GM21423 (cell line): Measurements from ENCODE around the gene GPR132.
"Not testable (repeated sequence)": the region's sequence is repeated elsewhere in the genome, so short reads cannot be mapped to it uniquely, and the experiment has no call there.

Experiments used
- ATAC-seq: cut with Tn5 transposase; IDR thresholded peaks from one replicate; pipeline ENCODE4 v1.9.1; 2021; ENCODE audit warnings: mild to moderate bottlenecking, moderate library complexity; ENCODE audit not compliant: unreplicated experiment

GPR132 gene

DNA sequence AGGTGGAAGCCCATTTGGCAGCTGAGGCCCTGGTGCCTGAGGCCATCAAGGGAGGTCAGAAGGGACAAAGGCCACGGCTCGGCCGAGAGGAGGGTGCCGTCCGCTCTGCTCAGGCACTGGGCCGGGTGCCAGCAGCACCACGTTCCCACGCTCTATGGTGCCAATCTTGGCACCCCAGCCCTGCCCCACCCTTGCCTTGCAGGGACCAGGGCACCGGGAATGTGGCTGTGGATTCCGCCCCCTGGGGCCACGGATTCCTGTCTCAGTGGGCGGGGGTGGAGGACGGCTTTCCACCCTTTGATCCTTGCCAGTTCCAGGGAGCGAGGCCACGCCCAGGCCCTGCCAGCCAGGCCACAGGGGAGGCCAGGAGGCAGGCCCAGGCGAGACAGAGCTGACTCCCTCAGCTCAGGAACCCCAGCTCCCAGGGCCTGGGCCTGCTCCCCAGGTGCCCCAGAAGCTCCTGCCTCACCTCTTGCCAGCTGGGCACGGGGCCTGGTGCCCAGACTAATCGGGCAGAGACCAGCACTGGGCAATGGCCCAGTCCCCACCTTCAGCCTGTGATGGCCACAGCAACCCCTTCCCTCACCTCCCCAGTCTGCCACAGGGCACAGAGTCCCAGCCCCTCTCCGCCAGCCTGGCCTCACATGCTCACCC, 26.4 kb upstream of the GPR132 start:
- no peak for ATAC-seq

DNA sequence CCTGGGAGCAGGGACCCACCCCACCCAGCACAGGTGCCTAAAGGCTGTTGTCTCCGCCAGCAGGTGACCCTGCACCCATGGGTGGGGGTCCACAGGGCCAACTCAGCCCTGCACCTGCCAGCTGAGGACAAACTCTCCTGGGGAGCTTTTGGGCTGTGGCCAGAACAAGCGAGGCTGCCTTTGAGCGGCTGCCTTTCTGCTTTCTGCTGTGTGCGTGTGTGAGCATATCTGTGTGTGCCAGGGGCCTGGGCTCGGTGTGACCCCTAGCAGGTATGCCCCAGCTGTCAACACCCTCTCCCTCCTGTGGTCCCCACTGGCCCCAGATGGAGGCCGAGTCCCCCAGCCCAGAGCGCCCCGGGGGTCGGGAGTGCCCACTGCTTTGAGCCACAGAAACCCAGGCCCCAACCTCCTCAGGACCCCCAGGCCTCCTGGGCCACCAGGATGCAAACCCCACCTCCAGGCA, 25.9 kb upstream of the GPR132 start:
- no peak for ATAC-seq

DNA sequence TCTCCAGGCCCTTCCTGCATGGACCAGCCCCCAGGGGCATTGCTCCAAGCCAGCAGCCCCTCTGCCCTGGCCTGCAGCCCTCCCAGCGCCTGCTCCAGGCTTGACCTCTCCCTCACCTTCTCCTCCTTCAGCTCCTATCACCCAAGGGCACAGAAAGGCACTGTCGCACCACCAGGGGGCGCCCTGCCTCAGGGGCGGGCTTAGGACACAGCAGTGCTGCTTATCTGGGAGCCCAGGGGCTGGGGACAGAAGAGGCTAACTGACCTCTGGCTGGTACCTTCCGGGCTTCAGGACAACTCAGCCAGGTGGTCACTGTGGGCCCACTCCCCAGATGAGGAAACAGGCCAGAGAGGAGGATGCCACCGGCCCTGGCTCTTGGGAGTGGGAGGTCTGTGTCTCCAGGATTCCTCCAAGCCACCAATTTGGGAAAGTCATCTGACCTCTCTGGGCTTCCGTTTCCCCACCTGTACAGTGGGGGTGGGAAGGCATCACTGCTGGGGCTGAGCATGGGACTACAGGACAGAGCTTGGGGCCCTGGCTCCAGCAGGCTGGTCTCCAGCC, 25.3 kb upstream of the GPR132 start:
- ATAC-seq = no peak

DNA sequence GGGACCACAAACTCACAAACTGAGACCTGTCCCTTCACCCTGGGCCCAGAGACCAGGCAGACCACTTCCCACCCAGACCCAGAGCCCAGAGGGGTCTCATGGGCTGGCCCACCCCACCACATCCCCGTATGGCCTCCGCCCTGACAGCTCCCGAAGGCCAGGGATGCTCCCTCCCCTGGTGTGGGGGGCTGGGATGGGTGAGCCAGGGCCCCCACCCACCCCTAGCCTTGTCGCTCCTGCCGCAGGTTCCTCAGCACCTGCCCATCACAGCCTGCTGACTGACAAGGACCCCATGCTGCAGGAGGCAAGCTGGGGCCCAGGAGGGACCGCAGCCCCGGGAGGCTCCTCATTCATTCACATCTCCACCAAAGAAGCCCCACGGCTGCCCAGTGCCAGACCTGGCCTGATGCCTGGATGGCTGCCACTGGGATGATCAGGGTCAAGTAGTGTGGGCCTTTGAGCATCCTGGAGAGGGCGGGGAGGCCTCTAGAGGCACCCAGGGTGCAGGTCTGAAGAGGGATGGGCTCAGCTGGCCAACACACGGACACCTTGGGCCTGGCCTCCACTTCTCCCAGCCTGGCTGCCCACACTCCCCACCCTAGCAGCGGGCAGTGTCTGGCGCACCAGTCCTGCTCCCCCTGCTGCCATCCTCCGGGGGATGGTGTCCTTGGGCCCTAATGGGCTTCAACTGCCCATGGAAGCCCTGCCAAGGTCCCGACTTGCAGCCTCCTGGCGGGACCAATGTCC, 24.7 kb upstream of the GPR132 start:
- ATAC-seq = no peak

DNA sequence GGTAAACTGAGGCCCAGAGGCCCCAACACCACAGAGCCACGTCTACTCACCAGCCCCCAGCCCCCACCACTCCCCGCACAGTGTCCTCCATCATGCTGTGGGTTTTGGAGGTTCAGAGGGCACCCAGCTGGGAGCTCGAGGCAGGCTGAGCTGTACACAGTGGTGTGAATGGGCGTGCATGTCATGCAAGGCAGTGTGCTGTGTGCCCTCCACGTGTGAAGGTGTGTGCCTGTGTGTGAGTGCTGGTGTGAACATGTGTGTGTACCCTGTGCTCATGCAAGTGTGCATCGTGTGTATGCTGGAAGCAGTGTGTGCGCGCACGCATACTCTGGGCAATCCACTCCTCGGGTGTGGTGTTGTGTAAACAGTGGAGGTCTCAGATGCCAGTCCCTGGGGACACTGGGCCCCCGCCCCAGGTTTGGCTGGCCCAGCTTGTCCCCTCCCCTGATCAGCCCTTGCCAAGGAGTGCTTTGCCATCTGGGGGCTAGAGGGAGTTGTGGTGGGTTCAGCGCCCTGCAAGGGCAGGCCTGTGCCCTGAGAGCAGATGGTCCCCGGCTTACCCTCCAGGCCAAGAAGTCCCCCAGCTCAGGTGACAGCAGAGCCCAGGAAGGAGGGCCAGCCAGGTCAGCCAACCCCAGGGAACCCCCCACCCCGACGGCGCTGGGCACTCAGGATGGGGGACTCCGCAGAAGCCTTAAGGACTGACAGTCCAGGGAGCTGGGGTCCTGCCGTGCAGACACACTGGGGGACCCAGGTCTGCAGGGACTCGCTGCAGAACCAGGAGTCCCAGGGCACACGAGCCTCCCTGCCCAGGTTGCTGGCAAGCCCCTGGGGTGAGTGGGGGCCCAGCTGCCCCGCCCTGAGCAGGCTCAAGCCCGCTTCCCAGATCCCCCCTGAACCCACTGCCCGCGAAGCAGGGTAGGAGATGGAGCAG, 23.8 kb upstream of the GPR132 start:
- no peak for ATAC-seq

DNA sequence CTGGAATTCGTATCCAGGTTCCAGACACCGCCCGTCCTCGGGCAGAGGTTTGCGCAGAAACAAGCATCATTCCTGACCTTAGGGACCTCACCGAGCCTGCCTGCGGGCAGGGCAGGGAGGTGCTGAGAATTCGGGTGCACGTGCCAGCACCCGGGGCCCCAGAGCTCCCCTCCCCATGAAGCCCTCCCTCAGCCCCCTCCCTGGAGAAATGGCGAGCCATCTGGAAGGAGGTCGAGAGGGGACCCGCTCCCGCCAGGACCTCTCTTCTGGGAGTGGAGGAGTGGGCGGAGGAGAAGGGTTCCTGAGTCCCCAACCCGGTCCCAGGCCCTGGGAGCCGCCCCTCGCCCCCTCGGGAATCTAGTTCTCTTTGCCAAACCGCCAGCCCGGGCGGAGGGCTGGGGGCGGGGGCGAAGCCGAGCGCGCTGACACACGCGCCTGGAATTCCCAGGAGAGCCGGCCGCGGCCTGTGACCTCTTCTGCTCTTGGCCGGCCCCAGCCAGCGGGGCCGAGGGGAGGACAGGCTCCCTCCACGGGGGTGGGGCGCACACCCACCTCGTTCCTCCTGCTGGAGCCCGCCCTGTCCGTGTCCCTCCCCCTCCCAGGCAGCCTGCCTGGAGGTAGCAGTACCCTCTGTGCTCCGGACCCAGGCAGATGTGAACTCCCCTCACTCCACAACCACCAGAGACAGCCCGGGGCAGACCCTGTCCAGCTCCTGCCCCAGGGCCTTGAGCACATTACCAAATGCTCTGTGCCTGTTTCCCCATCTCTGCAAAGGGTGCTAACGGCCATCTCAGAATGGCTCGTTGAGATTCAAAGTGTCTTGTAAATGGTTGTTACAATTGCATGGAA, 23.0 kb upstream of the GPR132 start:
- no peak for ATAC-seq

DNA sequence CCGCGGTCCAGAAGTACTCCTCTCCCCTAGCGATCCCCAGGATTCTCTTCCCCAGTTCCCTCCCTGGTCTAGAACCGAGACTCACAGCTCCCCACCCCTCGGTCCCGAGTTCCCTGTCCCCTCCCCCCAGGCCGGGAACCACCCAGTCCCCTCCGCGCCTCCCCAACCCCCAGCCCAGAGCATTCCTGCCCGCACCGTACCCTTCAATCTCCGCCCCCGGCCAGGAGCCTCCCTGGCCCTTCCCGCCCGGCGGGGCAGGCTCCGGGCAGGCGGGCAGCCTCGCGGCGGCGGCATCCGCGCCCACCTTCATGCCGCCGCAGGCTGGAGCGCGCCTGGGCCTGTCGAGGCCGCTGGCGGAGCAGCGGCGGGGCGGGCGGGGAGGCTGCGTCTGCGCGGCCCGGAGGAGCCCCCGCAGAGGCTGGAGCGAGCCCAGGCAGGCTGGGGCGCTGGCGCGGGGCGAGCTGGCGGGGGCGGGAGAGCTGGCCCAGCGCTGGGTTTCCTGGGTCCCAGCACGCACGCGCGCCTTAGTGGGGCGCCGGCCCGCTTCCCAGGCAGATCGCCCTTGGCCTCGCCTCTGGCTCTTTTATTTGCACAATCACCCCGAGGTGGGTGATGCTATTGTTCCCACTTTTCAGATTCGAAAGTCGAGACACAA, 22.2 kb upstream of the GPR132 start:
- ATAC-seq = no peak

DNA sequence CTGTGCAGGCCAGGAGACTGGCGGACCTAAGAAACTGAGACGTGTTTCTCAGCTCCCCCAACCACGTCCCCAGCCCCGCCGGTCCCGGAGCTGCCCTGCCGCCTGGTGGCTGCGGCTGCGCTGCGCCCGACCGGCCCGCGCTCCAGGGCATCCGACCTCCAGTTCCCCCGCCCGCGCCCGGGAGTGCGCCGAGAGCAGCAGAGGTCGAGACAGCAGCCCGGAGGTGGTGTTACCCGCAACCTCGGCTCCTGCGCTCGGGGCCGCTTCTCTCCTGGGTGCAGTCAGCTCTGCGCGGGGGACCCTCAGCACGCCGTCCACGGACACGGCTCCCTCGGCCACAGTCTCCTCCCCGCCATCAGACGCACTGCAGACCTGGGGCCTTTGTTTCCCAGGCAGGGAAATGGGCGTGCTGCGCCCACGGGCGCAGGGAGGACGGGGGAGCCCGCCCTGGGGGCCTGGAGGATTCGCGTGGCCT, 21.6 kb upstream of the GPR132 start:
- peak; percentile 56 for ATAC-seq

DNA sequence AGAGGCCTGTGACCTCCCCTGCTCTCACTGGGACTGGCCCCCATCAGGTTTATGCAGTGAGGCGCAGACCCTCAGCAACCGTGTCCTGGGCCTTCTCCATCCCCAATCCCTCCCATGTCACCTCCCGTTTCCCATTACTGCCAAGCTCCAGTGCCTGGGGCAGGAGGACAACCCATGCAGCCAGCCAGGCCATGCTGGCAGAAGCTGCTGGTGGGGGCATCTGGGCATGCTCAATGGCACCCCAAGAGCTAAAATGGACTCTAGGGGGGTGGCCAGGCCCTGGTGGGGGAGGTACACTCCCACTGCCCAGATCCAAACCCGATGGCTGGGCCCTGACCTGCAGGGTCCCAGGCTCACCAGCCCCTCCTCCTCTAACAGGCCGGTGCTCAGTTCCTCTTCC, 20.5 kb upstream of the GPR132 start:
- no peak for ATAC-seq

DNA sequence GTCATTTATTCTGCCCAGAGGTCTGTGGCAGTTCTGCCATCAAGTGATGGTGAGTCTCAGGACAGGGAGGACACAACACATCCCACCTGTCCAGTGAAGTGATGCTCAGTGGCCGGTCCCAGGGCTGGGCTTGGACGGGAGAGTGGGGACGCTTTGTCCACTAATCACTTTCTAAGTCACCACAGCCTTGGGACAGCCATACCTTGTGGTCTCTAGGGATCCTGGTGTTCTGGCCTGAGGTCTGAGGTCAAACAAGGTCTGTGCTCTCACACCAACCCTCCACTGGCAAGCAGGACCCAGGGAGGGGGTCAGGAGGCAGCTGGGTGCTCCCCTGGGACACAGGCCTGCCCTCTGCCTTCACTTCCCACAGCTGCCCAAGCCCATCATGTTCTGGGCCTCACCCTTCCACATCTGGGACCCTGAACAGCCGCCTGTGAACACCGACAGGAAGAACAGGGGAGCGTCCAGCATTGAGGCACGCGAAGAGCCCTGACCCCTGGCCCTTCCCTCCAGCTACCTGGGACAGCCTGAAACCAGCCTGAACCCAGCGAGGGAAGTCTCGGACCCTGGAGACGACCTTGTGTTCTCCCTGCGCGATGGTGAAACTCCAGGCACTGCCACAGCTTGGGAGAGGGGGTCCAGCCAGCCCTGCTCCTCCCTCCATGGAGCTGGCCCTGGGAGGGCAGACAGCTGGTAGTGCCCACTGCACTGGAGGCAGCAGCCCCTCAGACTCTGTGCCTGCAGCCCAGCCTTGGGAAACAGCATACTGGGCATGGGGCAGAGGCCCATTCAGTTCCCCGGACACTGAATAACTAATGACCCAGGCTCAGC, 19.7 kb upstream of the GPR132 start:
- ATAC-seq = no peak

DNA sequence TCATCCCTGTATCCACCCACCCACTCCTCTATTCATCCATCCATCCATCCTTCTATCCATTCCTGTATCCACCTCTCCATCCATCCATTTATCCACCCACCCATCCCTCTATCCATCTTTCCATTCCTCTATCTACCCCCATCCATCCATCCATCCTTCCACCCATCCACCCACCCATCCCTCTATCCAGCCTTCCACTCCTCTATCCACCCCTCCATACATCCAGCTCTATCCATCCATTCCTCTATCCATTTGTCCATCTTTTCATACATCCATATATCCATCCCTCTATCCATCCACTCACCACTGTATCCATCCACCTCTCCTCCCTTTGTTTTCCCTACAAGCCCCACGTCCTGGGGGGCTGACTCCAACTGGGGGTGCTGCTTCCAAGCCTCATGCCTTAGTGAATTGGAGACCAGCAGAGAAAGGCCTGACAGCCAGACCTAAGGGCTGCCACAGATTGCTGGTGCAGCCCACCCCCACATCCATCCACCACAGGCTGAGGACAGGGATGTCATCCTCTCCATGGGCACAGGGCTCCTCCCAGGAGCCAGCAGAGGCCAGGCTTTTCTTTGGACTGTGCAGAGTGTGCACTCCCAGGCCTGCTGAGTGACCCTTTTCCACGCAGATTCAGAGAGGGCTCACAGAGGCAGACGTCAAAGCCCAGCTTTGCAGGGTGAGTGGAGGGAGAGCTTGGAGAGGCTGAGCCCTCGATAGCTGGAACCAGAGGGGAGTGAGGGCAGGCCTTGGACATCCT, 18.9 kb upstream of the GPR132 start:
- no peak for ATAC-seq

DNA sequence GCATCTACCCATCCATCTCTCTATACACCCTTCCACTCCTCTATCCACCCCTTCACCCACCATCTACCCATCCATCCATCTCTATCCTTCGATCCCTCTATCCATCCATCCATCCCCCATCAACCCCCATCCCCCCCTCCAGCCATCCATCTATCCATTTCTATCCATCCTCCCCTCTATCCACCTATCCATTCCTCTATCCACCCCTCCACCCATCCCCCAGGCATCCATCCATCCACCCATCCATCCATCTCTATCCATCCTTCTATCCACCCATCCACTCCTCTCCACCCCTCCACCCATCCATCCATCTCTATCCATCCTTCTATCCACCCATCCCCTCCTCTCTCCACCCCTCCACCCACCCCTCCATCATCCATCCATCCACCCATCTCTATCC, 17.5 kb upstream of the GPR132 start:
- ATAC-seq = no peak

DNA sequence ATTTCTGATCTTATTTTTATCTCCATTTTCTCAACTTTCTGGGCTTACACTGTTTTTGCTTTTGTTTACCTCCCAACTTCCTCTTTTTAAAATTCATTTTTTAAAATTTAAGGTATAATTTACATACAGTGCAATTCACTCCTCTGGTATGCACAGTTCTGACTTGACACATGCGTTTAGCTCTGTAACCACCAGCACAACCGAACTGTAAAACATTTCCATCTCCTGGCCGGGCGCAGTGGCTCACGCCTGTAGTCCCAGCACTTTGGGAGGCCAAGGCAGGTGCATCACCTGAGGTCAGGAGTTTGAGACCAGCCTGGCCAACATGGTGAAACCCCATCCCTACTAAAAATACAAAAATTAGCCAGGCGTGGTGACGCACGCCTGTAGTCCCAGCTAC, 16.2 kb upstream of the GPR132 start:
- not testable (repeated sequence) for ATAC-seq

DNA sequence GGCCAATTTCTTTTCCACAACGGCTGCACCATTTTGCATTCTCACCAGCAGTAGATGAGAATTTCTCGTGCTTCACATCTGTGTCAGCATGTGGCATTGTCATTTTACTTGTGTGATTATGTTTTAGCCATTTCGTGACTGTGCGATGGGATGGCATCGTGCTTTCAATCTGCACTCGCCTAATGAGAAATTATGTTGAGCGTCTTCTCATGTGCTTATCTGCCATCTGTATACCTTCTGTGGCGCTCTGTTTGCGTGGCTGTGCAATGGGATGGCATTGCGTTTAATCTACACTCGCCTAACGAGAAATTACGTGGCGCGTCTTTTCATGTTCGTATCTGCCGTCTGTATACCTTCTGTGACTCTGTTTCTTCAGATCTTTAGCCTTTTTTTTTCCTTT, 14.9 kb upstream of the GPR132 start:
- no peak for ATAC-seq

DNA sequence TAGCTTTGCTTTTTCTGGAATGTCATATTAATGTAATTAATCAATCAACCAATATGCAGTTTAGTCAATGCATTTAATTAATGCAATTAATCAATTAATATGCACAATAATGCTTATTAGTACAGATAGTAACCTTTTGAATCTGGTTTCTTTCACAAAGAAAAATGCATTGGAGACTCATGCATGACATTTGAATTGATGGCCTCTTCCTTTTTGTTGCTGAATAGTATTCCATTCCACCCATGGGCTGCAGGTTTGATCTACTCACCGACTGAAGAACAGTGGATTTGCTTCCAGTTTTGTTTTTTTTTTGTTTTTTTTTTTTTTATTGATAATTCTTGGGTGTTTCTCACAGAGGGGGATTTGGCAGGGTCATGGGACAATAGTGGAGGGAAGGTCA, 13.1 kb upstream of the GPR132 start:
- ATAC-seq = no peak

DNA sequence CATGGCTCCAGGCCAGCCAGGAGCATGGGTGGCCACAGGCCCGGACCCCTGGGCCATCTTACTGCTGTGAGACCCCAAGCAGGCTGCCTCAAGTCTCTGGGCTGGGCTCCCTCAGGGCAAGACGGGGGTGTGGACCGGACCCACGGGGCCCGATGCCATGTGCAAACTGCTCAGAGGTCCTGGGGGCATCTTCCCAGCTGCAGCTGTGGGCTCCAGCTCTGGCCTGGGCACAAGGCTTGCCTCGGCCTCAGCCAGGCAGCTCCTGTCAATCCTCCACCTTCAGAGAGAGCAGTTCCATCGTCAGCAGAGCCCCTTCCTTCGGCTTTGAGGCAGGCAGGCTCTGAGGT, 12.4 kb upstream of the GPR132 start:
- ATAC-seq = no peak

DNA sequence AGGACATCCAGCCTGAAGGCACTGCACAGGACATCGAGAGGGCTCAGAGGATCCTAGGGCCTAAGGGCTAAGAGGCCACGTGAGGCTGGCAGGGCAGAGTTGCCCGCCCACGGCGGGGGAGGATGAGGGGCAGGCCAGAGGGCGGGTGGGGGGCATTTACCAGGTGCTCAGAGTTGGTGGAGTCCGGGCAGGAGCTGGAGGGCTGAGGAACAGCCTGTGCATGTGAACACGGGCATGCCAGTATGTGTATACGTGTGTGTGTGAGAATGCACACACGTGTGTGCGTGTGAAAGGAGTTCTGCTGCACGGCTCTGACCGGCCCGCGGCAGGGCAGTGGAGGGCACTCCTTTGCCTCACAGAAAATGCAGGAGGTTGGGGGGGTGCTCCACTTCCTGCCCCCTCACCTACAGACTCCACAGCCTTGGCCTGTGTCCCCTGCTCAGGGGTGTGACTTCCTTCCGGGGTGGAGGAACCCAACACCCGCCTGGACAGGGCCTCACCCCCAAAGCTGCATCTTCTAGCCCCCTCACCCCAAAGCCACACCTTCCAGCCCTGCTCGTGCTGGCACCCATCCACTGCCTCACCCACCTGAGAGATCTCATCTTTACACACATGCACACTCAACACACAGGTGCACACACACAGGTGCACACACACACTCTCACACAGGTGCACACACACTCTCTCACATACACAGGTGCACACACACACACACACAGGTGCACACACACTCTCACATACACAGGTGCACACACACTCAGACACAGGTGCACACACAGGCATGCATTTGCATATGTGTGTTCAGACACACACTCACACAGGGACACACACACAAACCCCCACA, 11.8 kb upstream of the GPR132 start:
- ATAC-seq = no peak
